ENCODE results near the gene ZC3H13. TPM values are rescaled to one million over a fixed set of nuclear protein-coding genes. Genes with fewer than 3 reads are reported as not detected.

Gene ZC3H13
- total and polyA plus RNA-seq, 10 of the 15 experiments (the other 5 are each of a cell fraction or from before 2014, with no cell fraction given) = 10.0 to 55.9 (median 25.4) TPM

- no peak for DNase-seq (ENCODE audit: low read depth, low spot score)
- Histone ChIP-seq H2AFZ (ENCODE audit: control insufficient read depth, low read depth, low read length) (no peak overlapping the region), H3K4me1 (ENCODE audit: control insufficient read depth, insufficient read depth, low read length) (no peaks in the 10 kb centered on the region), H3K4me2 (ENCODE audit: control insufficient read depth, insufficient read depth) (no peak overlapping the region), H4K20me1 (ENCODE audit: control insufficient read depth, insufficient read depth) (no peaks in the 10 kb centered on the region), H3K79me2 (ENCODE audit: control insufficient read depth, insufficient read depth, low read length) (no peaks in the 10 kb centered on the region), H3K9ac (ENCODE audit: control insufficient read depth, insufficient read depth, low read length) (no peak overlapping the region), H3K4me3 (no peak overlapping the region), H3K36me3 (ENCODE audit: control insufficient read depth in 2 of 2, insufficient read depth in 2 of 2, low read length in 1 of 2) (peaks cover 2 to 7% of the 10 kb centered on the region in 2 experiments; a peak in 1 of 4 replicates), H3K27ac (ENCODE audit: control insufficient read depth, insufficient read depth) (no peak overlapping the region), H3K27me3 (replicated peaks in 1 of 2; ENCODE audit: control insufficient read depth in 2 of 2, insufficient read depth in 2 of 2, low read length in 1 of 2) (no peaks in the 10 kb centered on the region), H3K9me3 (replicated peaks; ENCODE audit: control insufficient read depth, insufficient read depth, low read length) (no peaks in the 10 kb centered on the region)
- BruUV-seq (replicated peaks) = no TSS peak
- CTCF ChIA-PET = interaction anchor here (1.0 to 2.0 kb wide), 2 partner anchors 187 to 294 kb away, joined by 3 to 4 read pairs; no protein-coding TSS in a partner anchor
- RAD21 ChIA-PET (ENCODE audit: unreplicated experiment) = no interaction called here
- in situ Hi-C loops (cut with MboI) = no loop called here
- SMC1A ChIA-PET (ENCODE audit: uncharacterized antibody, unreplicated experiment) = interaction anchor here (0.6 to 1.8 kb wide), 6 partner anchors 9 to 154 kb away, joined by 3 to 5 read pairs (median 4); no protein-coding TSS in a partner anchor
- FAIRE-seq = no peak
- no peak for TF ChIP-seq CREM (IDR thresholded peaks at IDR 0.05; ENCODE audit: low read depth)
- TF ChIP-seq SMC3 (IDR thresholded peaks at IDR 0.05; ENCODE audit: borderline replicate concordance, low read length) = no peak
- TF ChIP-seq KDM1A (IDR thresholded peaks at IDR 0.05; ENCODE audit: borderline replicate concordance) = no peak
- no peak for TF ChIP-seq EED (IDR thresholded peaks at IDR 0.05; ENCODE audit: low read depth)
- TF ChIP-seq BHLHE40 (IDR thresholded peaks at IDR 0.05; ENCODE audit: borderline replicate concordance in 1 of 2, low read depth in 2 of 2, low read length in 1 of 2) = no peak
- TF ChIP-seq BCLAF1 (IDR thresholded peaks at IDR 0.05) = no peak
- no peak for TF ChIP-seq CBX3 (IDR thresholded peaks at IDR 0.05; ENCODE audit: borderline replicate concordance, low read depth)
- no peak for TF ChIP-seq MTA3 (IDR thresholded peaks at IDR 0.05; ENCODE audit: borderline replicate concordance, low read length)
- no peak for TF ChIP-seq PAX8 (IDR thresholded peaks at IDR 0.05)
- TF ChIP-seq HSF1 (IDR thresholded peaks at IDR 0.05; ENCODE audit: low read depth, low read length) = no peak
- TF ChIP-seq SIN3A (IDR thresholded peaks at IDR 0.05; ENCODE audit: low read depth, low read length) = no peak
- TF ChIP-seq ZZZ3 (IDR thresholded peaks at IDR 0.05; ENCODE audit: control insufficient read depth, insufficient read length, low read depth) = no peak
- no peak for TF ChIP-seq E2F8 (IDR thresholded peaks at IDR 0.05; ENCODE audit: low read depth, partially characterized antibody)
- no peak for TF ChIP-seq MXI1 (IDR thresholded peaks at IDR 0.05; ENCODE audit: low read depth, low read length)
- no peak for TF ChIP-seq ZBTB33 (IDR thresholded peaks at IDR 0.05)
- TF ChIP-seq JUNB (IDR thresholded peaks at IDR 0.05) = no peak
- intact Hi-C loops (cut with micrococcal nuclease; ENCODE audit: unreplicated experiment) = no loop called here
- 100% methylated on average over 2 of the region's 2 CpGs for WGBS (ENCODE audit: insufficient coverage, insufficient replicate concordance, low lambda C conversion rate, missing lambda C conversion rate)
- ATAC-seq = no peak
- POLR2A ChIA-PET = no interaction called here
Observed at GRCh38 chr13:45994752-45995151, 57.8 kb downstream of the ZC3H13 start.
